Activated CD8-positive, alpha-beta memory T cell treated with anti-CD3 and anti-CD28 coated beads, Interleukin-2, amount 10 ng/mL, durations not matched to agents 7 days and 5 days (primary cell): Measurements from ENCODE around the gene GNB1L. TPM values are rescaled to one million over a fixed set of nuclear protein-coding genes. Genes with fewer than 3 reads are reported as not detected.

Experiments
- ATAC-seq: fragments of 150-1000 bp; cut with Tn5 transposase; one replicate; pipeline ENCODE4 v1.10.0; 2021; ENCODE audit warnings: moderate library complexity
- CTCF ChIA-PET: fragments of 350-600 bp; sonication (Branson Sonifier 250); formaldehyde crosslinking; loops from one replicate; lab custom pipeline; 2021; ENCODE audit warnings: antibody characterized with exemption; lab: Charles Lee
- DNase-seq: peaks from one replicate; pipeline ENCODE4 v3.0.0-alpha.2; 2020
- H3K27ac Mint-ChIP-seq: one replicate; pipeline ENCODE4 v1.8.0; 2021; ENCODE audit warnings: mild to moderate bottlenecking, mixed read lengths
- H3K27me3 Mint-ChIP-seq: one replicate; pipeline ENCODE4 v1.8.0; 2021; ENCODE audit warnings: mixed read lengths
- H3K36me3 Mint-ChIP-seq: one replicate; pipeline ENCODE4 v1.8.0; 2021; ENCODE audit warnings: mild to moderate bottlenecking, mixed read lengths
- H3K4me1 Mint-ChIP-seq: one replicate; pipeline ENCODE4 v1.8.0; 2021; ENCODE audit warnings: mixed read lengths
- H3K4me3 Mint-ChIP-seq: one replicate; pipeline ENCODE4 v1.8.0; 2021; ENCODE audit warnings: mild to moderate bottlenecking, moderate library complexity, mixed read lengths
- H3K9me3 Mint-ChIP-seq: one replicate; pipeline ENCODE4 v1.8.0; 2022; ENCODE audit warnings: low read depth, mixed read lengths
- total RNA-seq, 2 experiments: library from RNA; stranded (reverse); gene quantifications; one replicate each; pipeline ENCODE4 v1.2.3, GENCODE V29; 2021

GNB1L gene
- total RNA-seq, 2 experiments from 2014 or later: 13.7 to 14.7 TPM

DNA sequence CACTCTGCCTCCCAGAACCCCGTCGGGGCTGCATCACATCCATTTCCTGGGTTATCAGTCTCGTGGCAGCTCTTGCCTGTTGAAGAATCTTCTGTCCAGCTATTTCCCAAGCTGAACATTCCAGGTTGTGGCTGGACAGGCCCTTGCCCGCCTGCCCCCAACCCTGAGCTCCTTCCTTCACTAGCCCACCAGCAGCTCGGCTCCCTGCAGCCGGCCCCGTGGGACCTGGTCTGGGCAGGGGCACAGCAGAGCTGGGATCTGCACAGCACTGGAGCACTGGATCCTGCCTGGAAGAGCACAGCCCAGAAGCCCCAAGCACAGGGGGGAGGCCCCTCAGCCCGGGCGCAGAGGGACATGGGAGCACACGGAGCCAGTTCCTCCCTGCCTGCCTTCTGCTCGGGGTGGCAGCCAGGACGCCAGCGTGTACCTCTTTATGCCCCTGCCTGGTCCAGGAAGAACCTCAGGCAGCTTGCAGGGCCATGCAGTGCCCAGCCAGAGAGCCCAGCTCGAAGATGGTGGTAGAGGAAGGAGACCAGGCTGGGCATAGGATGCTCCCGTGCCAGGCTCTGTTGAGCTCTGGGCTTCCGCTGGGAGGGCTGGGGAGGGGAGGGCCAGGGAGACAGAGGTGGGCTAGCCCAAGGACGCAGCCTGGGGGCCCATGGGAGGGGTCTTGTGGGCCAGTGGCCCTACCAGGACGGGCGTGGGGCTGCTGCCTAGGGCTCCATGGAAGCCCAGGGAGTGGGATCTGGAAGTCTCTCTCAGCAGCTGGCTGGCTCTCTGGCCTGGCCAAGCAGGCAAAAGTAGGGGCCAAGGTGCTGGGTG lies 16.6 kb upstream of the GNB1L start:
- no peak overlapping the region for H3K27ac Mint-ChIP-seq
- DNase-seq: no peak

GRCh38 chr22:19870153-19871022 lies 15.7 kb upstream of the GNB1L start:
- ATAC-seq: no peak
- Mint-ChIP-seq H3K4me1 (peaks cover 3% of the 10 kb centered on the region), H3K36me3 (no peaks in the 10 kb centered on the region), H3K27me3 (peaks cover 2% of the 10 kb centered on the region), H3K27ac (no peak overlapping the region), H3K9me3 (no peaks in the 10 kb centered on the region), H3K4me3 (no peak overlapping the region)
- CTCF ChIA-PET: interaction anchor here (0.6 kb wide), 1 partner anchor 177 kb away, joined by 3 read pairs; no protein-coding TSS in a partner anchor
- no peak for DNase-seq

More for the DNA sequence above, 16.6 kb upstream of the GNB1L start:
- Mint-ChIP-seq H3K27me3 (no peaks in the 10 kb centered on the region), H3K4me1 (peaks cover 3% of the 10 kb centered on the region), H3K9me3 (no peaks in the 10 kb centered on the region), H3K36me3 (no peaks in the 10 kb centered on the region), H3K4me3 (no peak overlapping the region)
- CTCF ChIA-PET: interaction anchor here (0.6 kb wide), 1 partner anchor 176 kb away, joined by 3 read pairs; no protein-coding TSS in a partner anchor
- ATAC-seq: no peak

GRCh38 chr22:19869497-19870152 lies 15.0 kb upstream of the GNB1L start:
- ATAC-seq (no peak), DNase-seq (no peak)
- Mint-ChIP-seq H3K4me3 (no peak overlapping the region), H3K9me3 (no peaks in the 10 kb centered on the region), H3K27me3 (peaks cover 2% of the 10 kb centered on the region), H3K4me1 (peaks cover 3% of the 10 kb centered on the region), H3K27ac (no peak overlapping the region), H3K36me3 (no peaks in the 10 kb centered on the region)
- CTCF ChIA-PET: no interaction called here

DNA sequence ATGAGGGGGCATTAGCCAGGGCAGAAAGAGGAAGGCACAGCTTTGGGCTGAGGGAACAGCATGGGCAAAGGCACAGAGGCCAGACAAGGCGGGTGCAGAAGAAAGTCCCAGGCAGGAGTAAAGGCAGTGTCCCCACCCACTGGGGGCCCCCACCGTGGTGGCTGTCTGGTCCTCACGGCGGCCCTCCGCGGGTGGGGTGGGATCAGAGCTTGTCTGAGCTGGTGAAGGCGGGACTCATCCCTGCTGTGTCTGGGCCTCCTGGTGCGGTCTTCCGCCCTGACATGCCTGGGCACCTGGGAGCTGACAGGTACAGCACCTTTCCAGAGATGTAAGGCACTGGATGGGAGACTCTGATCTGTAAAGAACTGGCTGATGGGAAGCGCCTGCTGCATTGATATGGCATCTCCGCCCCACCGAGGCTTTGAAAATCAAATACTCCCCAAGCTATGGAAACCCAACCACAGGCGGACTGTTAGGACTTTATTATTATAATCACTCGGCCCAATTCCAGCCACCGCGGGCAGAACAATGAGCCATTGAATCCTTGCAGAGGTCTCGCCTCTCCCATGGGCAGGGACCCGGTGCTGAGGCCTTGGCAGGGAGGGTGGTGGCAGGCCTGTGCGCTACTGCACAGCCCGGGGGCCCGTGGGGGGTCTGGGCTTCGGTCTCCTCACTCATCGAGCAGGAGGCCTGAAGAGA lies 14.2 kb upstream of the GNB1L start:
- H3K36me3 Mint-ChIP-seq: no peaks in the 10 kb centered on the region
- CTCF ChIA-PET: no interaction called here
- H3K4me3 Mint-ChIP-seq: no peak overlapping the region
- DNase-seq (no peak), ATAC-seq (no peak)
- H3K4me1 Mint-ChIP-seq: peaks cover under 1% of the 10 kb centered on the region
- H3K27ac Mint-ChIP-seq: no peak overlapping the region
- H3K9me3 Mint-ChIP-seq: no peaks in the 10 kb centered on the region
- H3K27me3 Mint-ChIP-seq: peaks cover 2% of the 10 kb centered on the region

GRCh38 chr22:19868333-19868732 lies 13.7 kb upstream of the GNB1L start:
- no peak overlapping the region for H3K27ac Mint-ChIP-seq
- CTCF ChIA-PET: no interaction called here
- peaks cover 2% of the 10 kb centered on the region for H3K27me3 Mint-ChIP-seq
- H3K4me3 Mint-ChIP-seq: no peak overlapping the region
- DNase-seq (no peak), ATAC-seq (no peak)
- H3K4me1 Mint-ChIP-seq: no peaks in the 10 kb centered on the region
- no peaks in the 10 kb centered on the region for H3K36me3 Mint-ChIP-seq
- no peaks in the 10 kb centered on the region for H3K9me3 Mint-ChIP-seq

GRCh38 chr22:19867617-19868016 lies 12.9 kb upstream of the GNB1L start:
- Mint-ChIP-seq H3K9me3 (no peaks in the 10 kb centered on the region), H3K36me3 (no peaks in the 10 kb centered on the region), H3K4me1 (no peaks in the 10 kb centered on the region), H3K27me3 (peaks cover 2% of the 10 kb centered on the region), H3K4me3 (no peak overlapping the region), H3K27ac (no peak overlapping the region)
- CTCF ChIA-PET: no interaction called here
- ATAC-seq: no peak
- DNase-seq: no peak

- no peaks in the 10 kb centered on the region for H3K9me3 Mint-ChIP-seq
- H3K27me3 Mint-ChIP-seq: peaks cover 2% of the 10 kb centered on the region
- no peaks in the 10 kb centered on the region for H3K4me1 Mint-ChIP-seq
- no peak overlapping the region for H3K4me3 Mint-ChIP-seq
- ATAC-seq (no peak), DNase-seq (no peak)
- H3K27ac Mint-ChIP-seq: no peak overlapping the region
- CTCF ChIA-PET: interaction anchor here (0.8 to 1.2 kb wide), 2 partner anchors 9 to 44 kb away, joined by 3 to 4 read pairs; no protein-coding TSS in a partner anchor
- H3K36me3 Mint-ChIP-seq: no peaks in the 10 kb centered on the region
These were observed 12.0 kb upstream of the GNB1L start for GRCh38 chr22:19866665-19867009.

GRCh38 chr22:19865141-19865829 lies 10.6 kb upstream of the GNB1L start:
- Mint-ChIP-seq H3K27me3 (peaks cover 2% of the 10 kb centered on the region), H3K36me3 (no peaks in the 10 kb centered on the region), H3K27ac (no peak overlapping the region), H3K4me1 (no peaks in the 10 kb centered on the region), H3K9me3 (no peaks in the 10 kb centered on the region), H3K4me3 (no peak overlapping the region)
- CTCF ChIA-PET: interaction anchor here (1.6 kb wide), 1 partner anchor 135 kb away, joined by 8 read pairs; no protein-coding TSS in a partner anchor
- ATAC-seq: no peak
- no peak for DNase-seq

- ATAC-seq: no peak
- Mint-ChIP-seq H3K27ac (no peak overlapping the region), H3K9me3 (no peaks in the 10 kb centered on the region), H3K4me3 (no peak overlapping the region), H3K27me3 (peaks cover 2% of the 10 kb centered on the region), H3K4me1 (no peaks in the 10 kb centered on the region), H3K36me3 (no peaks in the 10 kb centered on the region)
- CTCF ChIA-PET: interaction anchor here (1.3 to 1.6 kb wide), 2 partner anchors 9 to 134 kb away, joined by 5 to 8 read pairs; no protein-coding TSS in a partner anchor
- DNase-seq: no peak
These were observed 9.9 kb upstream of the GNB1L start for GRCh38 chr22:19864538-19865106.

DNA sequence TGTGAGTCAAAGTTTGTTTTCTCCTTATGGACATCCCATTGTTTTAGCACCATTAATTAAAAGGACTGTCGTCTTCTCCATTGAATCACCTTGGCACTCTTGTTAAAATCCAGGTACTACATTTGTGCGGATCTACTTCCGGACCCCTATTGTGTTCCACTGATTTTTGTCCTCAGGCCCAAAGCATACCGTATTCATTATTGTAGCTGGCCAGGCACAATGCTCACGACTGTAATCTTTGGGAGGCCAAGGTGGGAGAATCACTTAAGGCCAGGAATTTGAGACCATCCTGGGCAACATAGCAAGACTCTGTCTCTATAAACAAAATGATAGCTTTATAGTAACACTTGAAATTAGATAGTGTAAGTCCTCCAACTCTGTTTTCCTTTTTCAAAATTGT lies 8.9 kb upstream of the GNB1L start:
- H3K36me3 Mint-ChIP-seq: no peaks in the 10 kb centered on the region
- ATAC-seq (no peak), DNase-seq (no peak)
- H3K4me1 Mint-ChIP-seq: no peaks in the 10 kb centered on the region
- no peak overlapping the region for H3K27ac Mint-ChIP-seq
- CTCF ChIA-PET: interaction anchor here (1.3 kb wide), 1 partner anchor 8 kb away, joined by 5 read pairs; no protein-coding TSS in a partner anchor
- H3K27me3 Mint-ChIP-seq: peaks cover 2% of the 10 kb centered on the region
- no peak overlapping the region for H3K4me3 Mint-ChIP-seq
- H3K9me3 Mint-ChIP-seq: no peaks in the 10 kb centered on the region

- H3K27me3 Mint-ChIP-seq: peaks cover 2% of the 10 kb centered on the region
- ATAC-seq (no peak), DNase-seq (no peak)
- no peaks in the 10 kb centered on the region for H3K9me3 Mint-ChIP-seq
- no peak overlapping the region for H3K27ac Mint-ChIP-seq
- CTCF ChIA-PET: no interaction called here
- H3K36me3 Mint-ChIP-seq: peaks cover 2% of the 10 kb centered on the region
- no peaks in the 10 kb centered on the region for H3K4me1 Mint-ChIP-seq
- no peak overlapping the region for H3K4me3 Mint-ChIP-seq
These were observed 8.1 kb upstream of the GNB1L start for GRCh38 chr22:19862619-19863246.
